ENCODE results near the gene PLPP4.

Gene PLPP4

GRCh38 chr10:120429395-120429794 lies 27.6 kb upstream of the PLPP4 start:
- H3K27me3 ChIP-seq (ENCODE audit: insufficient read depth, low read length), result no peaks in the 10 kb centered on the region
- H3K4me1 ChIP-seq (ENCODE audit: insufficient read depth, low read length), result no peaks in the 10 kb centered on the region; the same call in 1 of the 2 replicates
- H3K4me3 ChIP-seq (ENCODE audit: low read length), result no peak overlapping the region
- no peak overlapping the region for H3K9ac ChIP-seq (ENCODE audit: low read depth, low read length)
- H3K36me3 ChIP-seq (ENCODE audit: insufficient read depth, low read length), result no peaks in the 10 kb centered on the region
- no peak overlapping the region for H3K27ac ChIP-seq (ENCODE audit: low read depth, low read length)
- WGBS, result 89% methylated on average over 5 of the region's 5 CpGs
- H3K9me3 ChIP-seq (ENCODE audit: insufficient read depth, low read depth, low read length), result 0 out of 2 replicates have a peak, but pooled peaks cover 3% of the 10 kb centered on the region

- no peaks in the 10 kb centered on the region for H3K36me3 ChIP-seq (ENCODE audit: insufficient read depth, low read length)
- H3K27ac ChIP-seq (ENCODE audit: low read depth, low read length), result no peak overlapping the region
- H3K4me1 ChIP-seq (ENCODE audit: insufficient read depth, low read length), result no peaks in the 10 kb centered on the region; the same call in 1 of the 2 replicates
- H3K4me3 ChIP-seq (ENCODE audit: low read length), result no peak overlapping the region
- no peaks in the 10 kb centered on the region for H3K27me3 ChIP-seq (ENCODE audit: insufficient read depth, low read length)
- H3K9me3 ChIP-seq (ENCODE audit: insufficient read depth, low read depth, low read length), result no peaks in the 10 kb centered on the region
- WGBS, result 95% methylated on average over 8 of the region's 8 CpGs
- H3K9ac ChIP-seq (ENCODE audit: low read depth, low read length), result no peak overlapping the region
Measured at GRCh38 chr10:120431251-120431651, 25.8 kb upstream of the PLPP4 start.

- 91% methylated on average over 3 of the region's 3 CpGs for WGBS
- no peak overlapping the region for H3K4me3 ChIP-seq (ENCODE audit: low read length)
- no peak overlapping the region for H3K9ac ChIP-seq (ENCODE audit: low read depth, low read length)
- no peaks in the 10 kb centered on the region for H3K27me3 ChIP-seq (ENCODE audit: insufficient read depth, low read length)
- H3K9me3 ChIP-seq (ENCODE audit: insufficient read depth, low read depth, low read length), result no peaks in the 10 kb centered on the region
- no peaks in the 10 kb centered on the region; the same call in 1 of the 2 replicates for H3K4me1 ChIP-seq (ENCODE audit: insufficient read depth, low read length)
- H3K27ac ChIP-seq (ENCODE audit: low read depth, low read length), result no peak overlapping the region
- no peaks in the 10 kb centered on the region for H3K36me3 ChIP-seq (ENCODE audit: insufficient read depth, low read length)
Measured at GRCh38 chr10:120432209-120432608, 24.8 kb upstream of the PLPP4 start.

- 93% methylated on average over 3 of the region's 3 CpGs for WGBS
- no peaks in the 10 kb centered on the region for H3K36me3 ChIP-seq (ENCODE audit: insufficient read depth, low read length)
- H3K4me3 ChIP-seq (ENCODE audit: low read length), result no peak overlapping the region
- H3K9me3 ChIP-seq (ENCODE audit: insufficient read depth, low read depth, low read length), result no peaks in the 10 kb centered on the region
- no peak overlapping the region for H3K27ac ChIP-seq (ENCODE audit: low read depth, low read length)
- no peaks in the 10 kb centered on the region for H3K27me3 ChIP-seq (ENCODE audit: insufficient read depth, low read length)
- H3K4me1 ChIP-seq (ENCODE audit: insufficient read depth, low read length), result no peaks in the 10 kb centered on the region; the same call in 1 of the 2 replicates
- no peak overlapping the region for H3K9ac ChIP-seq (ENCODE audit: low read depth, low read length)
Measured at GRCh38 chr10:120433141-120433540, 23.9 kb upstream of the PLPP4 start.

- Histone ChIP-seq H3K9me3 (ENCODE audit: insufficient read depth, low read depth, low read length) (no peaks in the 10 kb centered on the region), H3K4me1 (ENCODE audit: insufficient read depth, low read length) (no peaks in the 10 kb centered on the region), H3K36me3 (ENCODE audit: insufficient read depth, low read length) (no peaks in the 10 kb centered on the region), H3K27ac (ENCODE audit: low read depth, low read length) (no peak overlapping the region), H3K4me3 (ENCODE audit: low read length) (no peak overlapping the region), H3K27me3 (ENCODE audit: insufficient read depth, low read length) (no peaks in the 10 kb centered on the region), H3K9ac (ENCODE audit: low read depth, low read length) (no peak overlapping the region)
- WGBS, result 96% methylated on average over 7 of the region's 7 CpGs
Measured at GRCh38 chr10:120436439-120437112, 20.5 kb upstream of the PLPP4 start.

- H3K9me3 ChIP-seq (ENCODE audit: insufficient read depth, low read depth, low read length), result no peaks in the 10 kb centered on the region
- no peaks in the 10 kb centered on the region for H3K4me1 ChIP-seq (ENCODE audit: insufficient read depth, low read length)
- WGBS, result 98% methylated on average over 2 of the region's 2 CpGs
- H3K4me3 ChIP-seq (ENCODE audit: low read length), result no peak overlapping the region
- no peaks in the 10 kb centered on the region for H3K27me3 ChIP-seq (ENCODE audit: insufficient read depth, low read length)
- H3K36me3 ChIP-seq (ENCODE audit: insufficient read depth, low read length), result no peaks in the 10 kb centered on the region
- H3K27ac ChIP-seq (ENCODE audit: low read depth, low read length), result no peak overlapping the region
- no peak overlapping the region for H3K9ac ChIP-seq (ENCODE audit: low read depth, low read length)
Measured at GRCh38 chr10:120437541-120437940, 19.5 kb upstream of the PLPP4 start.

- Histone ChIP-seq H3K27me3 (ENCODE audit: insufficient read depth, low read length) (peaks cover 19% of the 10 kb centered on the region), H3K4me1 (ENCODE audit: insufficient read depth, low read length) (peaks cover 9% of the 10 kb centered on the region), H3K9ac (ENCODE audit: low read depth, low read length) (no peak overlapping the region), H3K36me3 (ENCODE audit: insufficient read depth, low read length) (no peaks in the 10 kb centered on the region), H3K4me3 (ENCODE audit: low read length) (no peak overlapping the region), H3K27ac (ENCODE audit: low read depth, low read length) (no peak overlapping the region), H3K9me3 (ENCODE audit: insufficient read depth, low read depth, low read length) (no peaks in the 10 kb centered on the region)
- 87% methylated on average over 3 of the region's 3 CpGs for WGBS
Measured at GRCh38 chr10:120451968-120452367, 5.1 kb upstream of the PLPP4 start.

- 89% methylated on average over 1 of the region's 1 CpG for WGBS
- no peaks in the 10 kb centered on the region for H3K36me3 ChIP-seq (ENCODE audit: insufficient read depth, low read length)
- H3K27ac ChIP-seq (ENCODE audit: low read depth, low read length), result no peak overlapping the region
- H3K4me1 ChIP-seq (ENCODE audit: insufficient read depth, low read length), result peaks cover 9% of the 10 kb centered on the region
- no peaks in the 10 kb centered on the region for H3K9me3 ChIP-seq (ENCODE audit: insufficient read depth, low read depth, low read length)
- H3K9ac ChIP-seq (ENCODE audit: low read depth, low read length), result no peak overlapping the region
- H3K27me3 ChIP-seq (ENCODE audit: insufficient read depth, low read length), result peaks cover 32% of the 10 kb centered on the region
- no peak overlapping the region for H3K4me3 ChIP-seq (ENCODE audit: low read length)
Measured at GRCh38 chr10:120453319-120453718, 3.7 kb upstream of the PLPP4 start.

GRCh38 chr10:120453886-120454285 lies 3.1 kb upstream of the PLPP4 start:
- Histone ChIP-seq H3K9ac (ENCODE audit: low read depth, low read length) (no peak overlapping the region), H3K27me3 (ENCODE audit: insufficient read depth, low read length) (peaks cover 38% of the 10 kb centered on the region), H3K36me3 (ENCODE audit: insufficient read depth, low read length) (no peaks in the 10 kb centered on the region), H3K4me1 (ENCODE audit: insufficient read depth, low read length) (peaks cover 9% of the 10 kb centered on the region), H3K4me3 (ENCODE audit: low read length) (no peak overlapping the region), H3K27ac (ENCODE audit: low read depth, low read length) (no peak overlapping the region), H3K9me3 (ENCODE audit: insufficient read depth, low read depth, low read length) (no peaks in the 10 kb centered on the region)
- WGBS, result 94% methylated on average over 3 of the region's 3 CpGs

- H3K9ac ChIP-seq (ENCODE audit: low read depth, low read length), result no peak overlapping the region
- peaks cover 9% of the 10 kb centered on the region for H3K4me1 ChIP-seq (ENCODE audit: insufficient read depth, low read length)
- no peak overlapping the region for H3K27ac ChIP-seq (ENCODE audit: low read depth, low read length)
- peaks cover 49% of the 10 kb centered on the region for H3K27me3 ChIP-seq (ENCODE audit: insufficient read depth, low read length)
- H3K36me3 ChIP-seq (ENCODE audit: insufficient read depth, low read length), result no peaks in the 10 kb centered on the region
- WGBS, result 95% methylated on average over 7 of the region's 7 CpGs
- H3K9me3 ChIP-seq (ENCODE audit: insufficient read depth, low read depth, low read length), result no peaks in the 10 kb centered on the region
- H3K4me3 ChIP-seq (ENCODE audit: low read length), result no peak overlapping the region
Measured at GRCh38 chr10:120455004-120455403, 2.0 kb upstream of the PLPP4 start.

GRCh38 chr10:120455606-120456005 lies 1.4 kb upstream of the PLPP4 start:
- Histone ChIP-seq H3K9ac (ENCODE audit: low read depth, low read length) (no peak overlapping the region), H3K27me3 (ENCODE audit: insufficient read depth, low read length) (peaks cover 50% of the 10 kb centered on the region)
- WGBS, result 91% methylated on average over 2 of the region's 3 CpGs

More at GRCh38 chr10:120455606-120456005, 1.4 kb upstream of the PLPP4 start:
- H3K36me3 ChIP-seq (ENCODE audit: insufficient read depth, low read length), result no peaks in the 10 kb centered on the region
- H3K27ac ChIP-seq (ENCODE audit: low read depth, low read length), result no peak overlapping the region
- H3K4me1 ChIP-seq (ENCODE audit: insufficient read depth, low read length), result peaks cover 9% of the 10 kb centered on the region
- H3K4me3 ChIP-seq (ENCODE audit: low read length), result no peak overlapping the region
- no peaks in the 10 kb centered on the region for H3K9me3 ChIP-seq (ENCODE audit: insufficient read depth, low read depth, low read length)

All from HUES64 (cell line).